ENCODE data around the gene MGA.

Gene MGA

GRCh38 chr15:41783296-41783695 lies 123.1 kb downstream of the MGA start:
- no peak for DNase-seq (ENCODE audit: low read depth)
- no peak overlapping the region for H3K4me3 ChIP-seq (replicated peaks; ENCODE audit: low read depth, low read length)
- TF ChIP-seq, protein P1, sequence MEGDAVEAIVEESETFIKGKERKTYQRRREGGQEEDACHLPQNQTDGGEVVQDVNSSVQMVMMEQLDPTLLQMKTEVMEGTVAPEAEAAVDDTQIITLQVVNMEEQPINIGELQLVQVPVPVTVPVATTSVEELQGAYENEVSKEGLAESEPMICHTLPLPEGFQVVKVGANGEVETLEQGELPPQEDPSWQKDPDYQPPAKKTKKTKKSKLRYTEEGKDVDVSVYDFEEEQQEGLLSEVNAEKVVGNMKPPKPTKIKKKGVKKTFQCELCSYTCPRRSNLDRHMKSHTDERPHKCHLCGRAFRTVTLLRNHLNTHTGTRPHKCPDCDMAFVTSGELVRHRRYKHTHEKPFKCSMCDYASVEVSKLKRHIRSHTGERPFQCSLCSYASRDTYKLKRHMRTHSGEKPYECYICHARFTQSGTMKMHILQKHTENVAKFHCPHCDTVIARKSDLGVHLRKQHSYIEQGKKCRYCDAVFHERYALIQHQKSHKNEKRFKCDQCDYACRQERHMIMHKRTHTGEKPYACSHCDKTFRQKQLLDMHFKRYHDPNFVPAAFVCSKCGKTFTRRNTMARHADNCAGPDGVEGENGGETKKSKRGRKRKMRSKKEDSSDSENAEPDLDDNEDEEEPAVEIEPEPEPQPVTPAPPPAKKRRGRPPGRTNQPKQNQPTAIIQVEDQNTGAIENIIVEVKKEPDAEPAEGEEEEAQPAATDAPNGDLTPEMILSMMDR (IDR thresholded peaks at IDR 0.05; ENCODE audit: low read length, missing control alignments): no peak

GRCh38 chr15:41788262-41788661 lies 128.1 kb downstream of the MGA start:
- DNase-seq (ENCODE audit: low read depth): no peak
- TF ChIP-seq, protein P1 (IDR thresholded peaks at IDR 0.05; ENCODE audit: low read length, missing control alignments): no peak
- no peak overlapping the region for H3K4me3 ChIP-seq (replicated peaks; ENCODE audit: low read depth, low read length)

- TF ChIP-seq, protein P1 (IDR thresholded peaks at IDR 0.05; ENCODE audit: low read length, missing control alignments): no peak
- H3K4me3 ChIP-seq (replicated peaks; ENCODE audit: low read depth, low read length): no peak overlapping the region
These were observed 129.0 kb downstream of the MGA start for GRCh38 chr15:41789236-41789635.

GRCh38 chr15:41789662-41790061 lies 129.5 kb downstream of the MGA start:
- DNase-seq (ENCODE audit: low read depth): no peak
- TF ChIP-seq, protein P1 (IDR thresholded peaks at IDR 0.05; ENCODE audit: low read length, missing control alignments): no peak
- no peak overlapping the region for H3K4me3 ChIP-seq (replicated peaks; ENCODE audit: low read depth, low read length)

More at GRCh38 chr15:41789236-41789635, 129.0 kb downstream of the MGA start:
- no peak for DNase-seq (ENCODE audit: low read depth)

- TF ChIP-seq, protein P1 (IDR thresholded peaks at IDR 0.05; ENCODE audit: low read length, missing control alignments): no peak
- no peak for DNase-seq (ENCODE audit: low read depth)
These were observed 130.0 kb downstream of the MGA start for GRCh38 chr15:41790169-41790568.

DNA sequence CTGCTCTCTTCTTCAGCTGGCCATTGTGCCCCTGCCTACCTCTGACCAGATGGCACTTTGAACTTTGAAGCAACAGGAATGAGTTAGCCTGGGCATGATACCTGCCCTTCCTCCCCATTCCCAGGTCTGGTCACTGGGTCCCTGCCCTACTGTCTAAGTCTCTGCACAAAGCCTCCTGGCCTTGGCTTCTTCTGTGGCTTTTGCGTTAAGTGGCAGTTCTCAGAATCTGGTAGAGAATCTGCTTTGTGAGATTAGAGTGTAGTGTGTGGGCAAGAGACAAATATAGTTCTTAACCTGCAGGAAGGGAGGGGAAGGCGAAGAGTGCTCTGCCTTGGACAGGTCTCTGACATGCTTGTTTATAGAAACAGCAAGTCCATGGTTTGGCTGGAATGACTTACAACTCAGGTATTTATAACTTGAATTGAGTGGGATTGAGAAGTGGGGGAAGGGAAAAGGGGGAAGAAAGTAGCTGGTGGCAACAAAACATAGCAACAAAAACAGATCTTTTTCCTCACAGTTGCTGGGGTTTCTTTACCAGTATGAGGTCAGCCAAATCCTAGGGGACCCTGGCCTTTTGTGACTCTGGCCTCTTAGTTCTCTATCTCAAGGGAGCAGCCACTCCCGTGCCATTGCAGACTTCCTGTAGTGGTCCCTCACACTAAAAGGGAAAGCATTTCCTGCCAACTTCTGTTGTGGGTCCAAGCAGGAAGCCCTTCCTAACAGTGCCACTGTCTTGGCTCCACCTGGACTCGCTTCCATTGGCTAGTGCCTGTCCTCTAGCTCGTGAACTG lies 130.7 kb downstream of the MGA start:
- no peak overlapping the region for H3K4me3 ChIP-seq (replicated peaks; ENCODE audit: low read depth, low read length)
- TF ChIP-seq, protein P1 (IDR thresholded peaks at IDR 0.05; ENCODE audit: low read length, missing control alignments): no peak
- DNase-seq (ENCODE audit: low read depth): peak; percentile 78

More at GRCh38 chr15:41790169-41790568, 130.0 kb downstream of the MGA start:
- no peak overlapping the region for H3K4me3 ChIP-seq (replicated peaks; ENCODE audit: low read depth, low read length)

DNA sequence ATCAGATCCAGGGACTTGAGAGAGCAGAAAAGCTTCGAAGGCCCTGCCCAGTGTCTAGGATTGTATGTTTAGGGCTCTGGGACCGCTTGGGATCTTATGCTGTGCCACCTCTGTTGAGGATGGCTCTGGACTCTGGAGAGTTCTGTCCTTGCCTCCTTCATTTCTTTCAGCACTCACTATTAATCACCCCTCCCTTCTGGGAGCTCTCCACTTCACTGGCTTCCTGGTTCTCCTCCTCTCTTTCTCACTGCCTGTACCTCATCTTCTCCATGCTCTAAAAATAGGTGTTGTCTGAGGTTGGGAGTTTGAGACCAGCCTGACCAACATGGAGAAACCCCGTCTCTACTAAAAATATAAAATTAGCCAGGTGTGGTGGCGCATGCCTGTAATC lies 131.3 kb downstream of the MGA start:
- TF ChIP-seq, protein P1 (IDR thresholded peaks at IDR 0.05; ENCODE audit: low read length, missing control alignments): no peak
- no peak for DNase-seq (ENCODE audit: low read depth)
- H3K4me3 ChIP-seq (replicated peaks; ENCODE audit: low read depth, low read length): no peak overlapping the region
